Progenitor cell of endocrine pancreas (in vitro differentiated cells): ENCODE data around the gene ATP5PD. TPM values are rescaled to one million over a fixed set of nuclear protein-coding genes. Genes with fewer than 3 reads are reported as not detected.
"Not testable (repeated sequence)": the region's sequence is repeated elsewhere in the genome, so short reads cannot be mapped to it uniquely, and the experiment has no call there.

ENCODE experiments used
- DNase-seq: peaks from one replicate; pipeline ENCODE4 v3.0.0; 2021; ENCODE audit warnings: low spot score; ENCODE audit not compliant: unreplicated experiment
- H3K27ac Mint-ChIP-seq: 2 replicates; pipeline ENCODE4 v1.8.0; 2021; ENCODE audit warnings: mild to moderate bottlenecking, moderate library complexity, mixed read lengths
- H3K27me3 Mint-ChIP-seq: 2 replicates; pipeline ENCODE4 v1.8.0; 2021; ENCODE audit warnings: mixed read lengths
- H3K36me3 Mint-ChIP-seq: 2 replicates; pipeline ENCODE4 v1.8.0; 2022; ENCODE audit warnings: mixed read lengths; ENCODE audit not compliant: insufficient read depth
- H3K4me1 Mint-ChIP-seq: 2 replicates; pipeline ENCODE4 v1.8.0; 2021; ENCODE audit warnings: low read depth, mixed read lengths
- H3K4me3 Mint-ChIP-seq: 2 replicates; pipeline ENCODE4 v1.8.0; 2021; ENCODE audit warnings: low read depth, mild to moderate bottlenecking, moderate library complexity, mixed read lengths
- H3K9me3 Mint-ChIP-seq: 2 replicates; pipeline ENCODE4 v1.8.0; 2021; ENCODE audit warnings: low read depth, mixed read lengths
- CTCF ChIP-seq: fragments of 200-600 bp; sonication (generic); IDR thresholded peaks from one replicate; pipeline ENCODE4 v1.5.0; 2021; ENCODE audit warnings: antibody characterized with exemption, mild to moderate bottlenecking; ENCODE audit not compliant: unreplicated experiment
- total RNA-seq: library from RNA; stranded (reverse); gene quantifications from 2 replicates; pipeline ENCODE4 v1.2.1, GENCODE V29; 2021

Gene ATP5PD
- total RNA-seq, 1 donor from 2014 or later = 160 TPM

- DNase-seq = peak; percentile 71
- Mint-ChIP-seq H3K4me3 (peak overlapping the region; percentile 92), H3K36me3 (peaks cover 4% of the 10 kb centered on the region), H3K4me1 (peaks cover 2% of the 10 kb centered on the region), H3K27ac (peak overlapping the region; percentile 99), H3K27me3 (peaks cover 16% of the 10 kb centered on the region), H3K9me3 (peaks cover 8% of the 10 kb centered on the region)
- TF ChIP-seq CTCF = peak; percentile 14
Observed at GRCh38 chr17:75034236-75034908, 12.4 kb downstream of the ATP5PD start.

- Mint-ChIP-seq H3K36me3 (peaks cover 2% of the 10 kb centered on the region), H3K27me3 (peaks cover 16% of the 10 kb centered on the region), H3K4me3 (peak overlapping the region; percentile 92), H3K9me3 (peaks cover 10% of the 10 kb centered on the region), H3K4me1 (peaks cover 2% of the 10 kb centered on the region), H3K27ac (peak overlapping the region; percentile 99)
- peak; percentile 96 for DNase-seq
- no peak for TF ChIP-seq CTCF
Observed at GRCh38 chr17:75033346-75034235, 13.2 kb downstream of the ATP5PD start.

- peaks cover 16% of the 10 kb centered on the region for H3K27me3 Mint-ChIP-seq
- peaks cover 2% of the 10 kb centered on the region for H3K4me1 Mint-ChIP-seq
- peak overlapping the region; percentile 92 for H3K4me3 Mint-ChIP-seq
- H3K36me3 Mint-ChIP-seq = peaks cover 2% of the 10 kb centered on the region
- H3K9me3 Mint-ChIP-seq = peaks cover 13% of the 10 kb centered on the region
- no peak for DNase-seq
- TF ChIP-seq CTCF = no peak
- no peak overlapping the region for H3K27ac Mint-ChIP-seq
Observed at GRCh38 chr17:75032720-75033280, 14.0 kb downstream of the ATP5PD start.

- Mint-ChIP-seq H3K27ac (no peak overlapping the region), H3K4me1 (peaks cover 2% of the 10 kb centered on the region), H3K36me3 (peaks cover 2% of the 10 kb centered on the region), H3K9me3 (peaks cover 13% of the 10 kb centered on the region), H3K27me3 (peaks cover 16% of the 10 kb centered on the region), H3K4me3 (peak overlapping the region; percentile 57)
- DNase-seq = no peak
- no peak for TF ChIP-seq CTCF
Observed at GRCh38 chr17:75031972-75032719, 14.6 kb downstream of the ATP5PD start.

GRCh38 chr17:75030161-75030560 lies 16.6 kb downstream of the ATP5PD start:
- H3K36me3 Mint-ChIP-seq = peaks cover 9% of the 10 kb centered on the region
- H3K27me3 Mint-ChIP-seq = peaks cover 16% of the 10 kb centered on the region
- no peak overlapping the region for H3K27ac Mint-ChIP-seq
- no peak overlapping the region for H3K4me3 Mint-ChIP-seq
- H3K4me1 Mint-ChIP-seq = peaks cover 2% of the 10 kb centered on the region
- no peak for DNase-seq
- no peak for TF ChIP-seq CTCF
- H3K9me3 Mint-ChIP-seq = peaks cover 23% of the 10 kb centered on the region

DNA sequence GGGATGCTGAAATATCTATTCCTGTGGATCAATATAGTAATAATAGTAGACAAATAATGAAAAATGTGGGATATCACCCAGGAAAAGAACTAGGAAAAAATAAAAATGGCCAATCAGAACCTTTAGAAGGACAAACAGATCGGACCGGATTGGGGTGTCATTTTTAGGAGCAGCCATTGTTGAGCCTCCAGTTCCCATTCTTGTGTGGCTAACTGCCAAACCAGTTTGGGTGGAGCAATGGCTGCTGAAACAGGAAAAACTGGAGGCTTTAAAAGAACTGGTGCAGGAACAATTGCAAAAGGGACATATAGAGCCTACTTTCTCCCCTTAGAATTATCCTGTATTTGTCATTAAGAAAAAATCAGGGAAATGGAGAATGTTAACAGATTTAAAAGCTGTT lies 20.1 kb downstream of the ATP5PD start:
- H3K27ac Mint-ChIP-seq, DNase-seq: not testable (repeated sequence)
- peaks cover 23% of the 10 kb centered on the region for H3K9me3 Mint-ChIP-seq

DNA sequence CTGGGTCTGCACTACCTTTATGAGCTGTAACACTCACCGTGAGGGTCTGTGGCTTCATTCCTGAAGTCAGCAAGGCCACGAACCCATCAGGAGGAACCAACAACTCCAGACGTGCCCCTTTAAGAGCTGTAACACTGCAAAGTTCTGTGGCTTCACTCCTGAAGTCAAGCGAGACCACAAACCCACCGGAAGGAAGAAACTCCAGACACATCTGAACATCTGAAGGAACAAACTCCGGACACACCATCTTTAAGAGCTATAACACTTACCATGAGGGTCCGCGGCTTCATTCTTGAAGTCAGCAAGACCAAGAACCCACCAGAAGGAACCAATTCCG lies 21.4 kb downstream of the ATP5PD start:
- H3K36me3 Mint-ChIP-seq = peaks cover 26% of the 10 kb centered on the region
- not testable (repeated sequence) for H3K4me1 Mint-ChIP-seq, H3K27me3 Mint-ChIP-seq, H3K4me3 Mint-ChIP-seq, DNase-seq, H3K27ac Mint-ChIP-seq
- peaks cover 21% of the 10 kb centered on the region for H3K9me3 Mint-ChIP-seq

More for the DNA sequence above, 20.1 kb downstream of the ATP5PD start:
- not testable (repeated sequence) for H3K27me3 Mint-ChIP-seq, H3K4me1 Mint-ChIP-seq, H3K4me3 Mint-ChIP-seq
- H3K36me3 Mint-ChIP-seq = peaks cover 19% of the 10 kb centered on the region
